Stimulated activated naive CD8-positive, alpha-beta T cell treated with anti-CD3 and anti-CD28 coated beads, Interleukin-15, Interleukin-2, amounts not matched to agents 100 ng/mL and 50 ng/mL, for 24 hours (primary cell): Measurements from ENCODE around the gene TPRA1.

Experiments used
- H3K27ac Mint-ChIP-seq: one replicate; pipeline ENCODE4 v1.8.0; 2021; ENCODE audit warnings: mild to moderate bottlenecking, mixed read lengths
- H3K27me3 Mint-ChIP-seq: one replicate; pipeline ENCODE4 v1.8.0; 2021; ENCODE audit warnings: mixed read lengths
- H3K36me3 Mint-ChIP-seq: one replicate; pipeline ENCODE4 v1.8.0; 2021; ENCODE audit warnings: low read depth, mixed read lengths
- H3K4me1 Mint-ChIP-seq: one replicate; pipeline ENCODE4 v1.8.0; 2021; ENCODE audit warnings: low read depth, mixed read lengths
- H3K4me3 Mint-ChIP-seq: one replicate; pipeline ENCODE4 v1.8.0; 2021; ENCODE audit warnings: mild to moderate bottlenecking, mixed read lengths
- H3K9me3 Mint-ChIP-seq: one replicate; pipeline ENCODE4 v1.8.0; 2021; ENCODE audit warnings: mixed read lengths

The TPRA1 gene

DNA sequence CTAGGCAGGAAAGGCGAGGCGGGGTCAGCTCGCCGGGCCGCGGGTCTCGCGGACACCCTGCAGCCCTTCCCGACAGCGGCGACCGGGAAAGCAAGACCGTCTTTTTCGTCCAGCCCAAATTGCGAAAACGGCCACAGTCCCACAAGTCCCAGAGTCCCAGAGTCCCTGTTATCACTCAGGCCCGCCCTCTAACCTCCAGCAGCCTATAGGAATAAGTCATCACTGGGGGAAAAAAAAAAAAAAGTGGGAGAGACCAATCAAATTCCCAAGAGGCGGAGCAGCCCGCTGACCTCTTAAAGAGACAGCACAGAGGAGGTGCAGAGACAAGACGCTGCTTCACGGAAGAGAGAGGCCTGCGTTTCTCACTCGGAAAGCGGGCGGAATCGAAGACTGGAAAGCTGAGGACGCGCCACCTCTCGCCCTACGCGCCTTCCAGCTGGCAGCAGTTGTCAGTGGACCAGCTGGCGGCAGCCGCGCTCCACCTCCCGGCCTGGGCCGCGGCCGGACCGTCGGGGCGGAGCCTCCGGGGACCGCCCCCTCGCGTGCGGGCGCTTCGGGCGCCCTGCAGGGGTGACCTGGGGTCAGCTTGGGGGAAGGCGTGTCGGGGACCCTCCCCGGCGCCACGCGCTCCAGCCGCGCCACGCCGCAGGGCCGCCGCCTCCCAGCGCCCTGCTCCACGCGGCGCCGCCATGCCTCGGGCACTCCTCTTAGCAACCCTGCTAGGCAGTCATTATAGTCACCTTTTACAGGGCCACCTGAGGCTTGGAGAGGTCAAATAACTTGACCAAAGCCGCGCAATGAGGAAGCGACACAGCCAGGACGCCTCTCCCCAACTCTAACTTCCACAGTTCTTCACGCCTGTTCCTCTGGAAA, at the start of gene TPRA1:
TPRA1 (minus strand) TSS at position 141 of the 873 bp plus-strand sequence. CDS start 10,587 bp downstream, outside the sequence.
- Mint-ChIP-seq H3K4me3 (peak within 1 kb of the TSS; percentile 93), H3K36me3 (no peaks in the 10 kb centered on the region), H3K27ac (peak within 1 kb of the TSS; percentile 96)

DNA sequence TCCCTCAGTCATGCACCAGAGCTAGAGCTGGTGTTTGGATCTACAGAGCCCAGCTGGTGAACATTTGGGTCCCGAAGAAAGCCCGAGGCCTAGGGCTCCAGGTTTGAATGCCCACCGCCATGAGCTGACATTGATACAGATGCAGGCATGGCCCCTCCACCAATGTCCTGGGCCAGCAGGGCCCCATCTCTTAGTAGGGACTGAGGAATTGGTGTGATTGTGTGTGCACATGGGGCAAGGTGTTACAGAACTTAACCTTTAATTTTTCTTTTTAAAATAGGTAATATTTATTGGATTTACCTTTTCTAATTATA, 49.5 kb upstream of the TPRA1 start:
- Mint-ChIP-seq H3K36me3 (no peaks in the 10 kb centered on the region), H3K9me3 (no peaks in the 10 kb centered on the region), H3K27me3 (peaks cover under 1% of the 10 kb centered on the region), H3K27ac (no peak overlapping the region), H3K4me1 (peaks cover 6% of the 10 kb centered on the region), H3K4me3 (no peak overlapping the region)

More for the DNA sequence above, at the start of gene TPRA1:
- Mint-ChIP-seq H3K27me3 (no peaks in the 10 kb centered on the region), H3K4me1 (peaks cover 28% of the 10 kb centered on the region), H3K9me3 (no peaks in the 10 kb centered on the region)

DNA sequence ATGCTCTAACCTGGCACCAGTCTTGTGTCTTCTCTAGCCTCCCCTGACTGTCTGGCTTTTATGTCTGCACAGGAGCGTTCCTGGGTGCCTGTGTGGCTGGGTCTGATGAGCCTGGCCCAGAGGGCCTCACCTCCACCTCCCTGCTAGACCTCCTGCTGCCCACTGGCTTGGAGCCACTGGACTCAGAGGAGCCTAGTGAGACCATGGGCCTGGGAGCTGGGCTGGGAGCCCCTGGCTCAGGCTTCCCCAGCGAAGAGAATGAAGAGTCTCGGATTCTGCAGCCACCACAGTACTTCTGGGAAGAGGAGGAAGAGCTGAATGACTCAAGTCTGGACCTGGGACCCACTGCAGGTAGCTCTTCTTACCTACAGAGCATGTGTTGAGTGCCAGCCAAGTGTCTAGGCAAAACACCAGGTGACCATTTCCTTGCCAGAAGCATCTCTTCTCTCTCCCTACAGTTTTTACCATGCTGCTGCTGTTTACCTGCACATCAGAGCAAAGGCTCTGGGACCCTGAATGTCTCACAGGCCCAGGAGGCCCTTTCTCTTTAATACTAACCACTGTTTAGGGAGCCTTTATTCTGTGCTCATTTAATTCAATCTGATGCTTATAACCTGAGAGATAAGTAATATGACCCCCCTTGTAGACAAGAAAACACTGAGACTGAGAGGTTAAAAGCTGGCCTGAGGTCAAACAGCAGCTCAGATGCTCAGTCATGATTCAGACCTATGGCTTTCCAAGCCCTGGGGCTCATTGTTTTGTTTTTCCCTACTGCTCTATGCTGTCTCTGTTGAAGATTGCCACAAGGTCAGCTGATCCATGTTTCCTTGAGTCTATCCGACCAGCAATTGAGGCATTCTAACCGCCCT, 48.9 kb upstream of the TPRA1 start:
- H3K36me3 Mint-ChIP-seq: no peaks in the 10 kb centered on the region
- no peak overlapping the region for H3K4me3 Mint-ChIP-seq
- no peak overlapping the region for H3K27ac Mint-ChIP-seq
- H3K9me3 Mint-ChIP-seq: no peaks in the 10 kb centered on the region
- H3K27me3 Mint-ChIP-seq: peaks cover 3% of the 10 kb centered on the region
- peaks cover 6% of the 10 kb centered on the region for H3K4me1 Mint-ChIP-seq

DNA sequence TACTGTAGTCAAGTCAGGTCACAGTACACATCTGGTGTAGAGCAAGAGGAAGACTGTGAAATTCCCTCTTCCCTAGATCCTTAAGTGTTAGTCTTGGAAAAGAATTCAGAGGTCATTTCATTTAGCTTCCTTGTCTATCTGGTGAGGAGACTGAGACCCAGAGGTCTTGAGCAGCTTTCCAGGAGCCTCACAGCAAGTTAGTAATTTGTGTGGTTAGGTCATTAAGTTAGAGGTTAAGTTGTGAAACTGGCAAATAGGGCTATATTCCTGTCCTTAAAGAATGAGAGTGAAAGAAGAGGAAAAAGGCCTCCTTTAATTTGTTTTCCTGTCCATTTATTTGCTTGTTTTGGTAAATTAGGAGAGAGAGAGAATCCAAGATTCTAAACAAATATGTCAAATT, 47.4 kb upstream of the TPRA1 start:
- H3K9me3 Mint-ChIP-seq: no peaks in the 10 kb centered on the region
- H3K36me3 Mint-ChIP-seq: no peaks in the 10 kb centered on the region
- no peak overlapping the region for H3K27ac Mint-ChIP-seq
- H3K4me3 Mint-ChIP-seq: no peak overlapping the region
- peaks cover 3% of the 10 kb centered on the region for H3K27me3 Mint-ChIP-seq
- H3K4me1 Mint-ChIP-seq: peaks cover 6% of the 10 kb centered on the region

DNA sequence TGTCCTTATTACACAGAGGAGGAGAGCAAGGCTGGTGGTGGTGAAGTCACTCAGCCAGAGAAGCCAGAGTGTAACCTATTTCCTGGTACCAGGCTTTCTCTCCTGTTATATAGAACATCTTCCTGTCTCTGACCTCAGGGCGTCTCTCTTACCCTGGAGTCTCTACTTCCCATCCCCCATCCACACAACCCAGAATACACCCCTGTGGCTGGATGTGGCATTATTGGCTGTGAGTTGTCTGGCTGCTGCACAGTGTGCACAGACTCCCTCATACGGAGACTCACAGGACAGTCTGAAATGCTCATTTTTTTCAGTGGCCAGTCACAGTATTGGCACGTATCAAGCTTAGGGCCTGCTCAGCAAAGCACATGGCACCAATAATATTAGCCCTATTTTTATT, 47.0 kb upstream of the TPRA1 start:
- H3K4me1 Mint-ChIP-seq: peaks cover 6% of the 10 kb centered on the region
- no peak overlapping the region for H3K4me3 Mint-ChIP-seq
- H3K27me3 Mint-ChIP-seq: peaks cover 3% of the 10 kb centered on the region
- H3K27ac Mint-ChIP-seq: peak overlapping the region; percentile 26
- no peaks in the 10 kb centered on the region for H3K9me3 Mint-ChIP-seq
- H3K36me3 Mint-ChIP-seq: no peaks in the 10 kb centered on the region

DNA sequence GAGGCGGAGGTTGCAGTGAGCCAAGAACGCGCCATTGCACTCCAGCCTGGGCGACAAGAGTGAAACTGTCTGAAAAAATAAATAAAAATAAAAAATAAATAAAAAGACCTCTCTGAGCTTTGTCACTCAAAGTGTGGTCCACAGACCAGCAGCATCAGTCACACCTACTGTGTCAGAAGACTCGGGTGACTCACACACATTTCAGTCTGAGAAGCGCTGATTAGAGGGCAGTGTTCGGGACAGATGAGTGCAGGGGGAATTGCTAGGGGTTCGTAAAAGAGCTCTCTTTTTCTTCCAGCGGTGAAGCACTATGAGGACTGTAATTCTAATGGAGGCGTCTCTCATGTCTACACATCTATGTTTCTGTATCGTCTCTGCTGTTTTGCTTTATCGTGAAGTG, 44.1 kb upstream of the TPRA1 start:
- Mint-ChIP-seq H3K27ac (no peak overlapping the region), H3K36me3 (no peaks in the 10 kb centered on the region), H3K27me3 (peaks cover 23% of the 10 kb centered on the region), H3K4me3 (no peak overlapping the region), H3K9me3 (no peaks in the 10 kb centered on the region), H3K4me1 (peaks cover 14% of the 10 kb centered on the region)

DNA sequence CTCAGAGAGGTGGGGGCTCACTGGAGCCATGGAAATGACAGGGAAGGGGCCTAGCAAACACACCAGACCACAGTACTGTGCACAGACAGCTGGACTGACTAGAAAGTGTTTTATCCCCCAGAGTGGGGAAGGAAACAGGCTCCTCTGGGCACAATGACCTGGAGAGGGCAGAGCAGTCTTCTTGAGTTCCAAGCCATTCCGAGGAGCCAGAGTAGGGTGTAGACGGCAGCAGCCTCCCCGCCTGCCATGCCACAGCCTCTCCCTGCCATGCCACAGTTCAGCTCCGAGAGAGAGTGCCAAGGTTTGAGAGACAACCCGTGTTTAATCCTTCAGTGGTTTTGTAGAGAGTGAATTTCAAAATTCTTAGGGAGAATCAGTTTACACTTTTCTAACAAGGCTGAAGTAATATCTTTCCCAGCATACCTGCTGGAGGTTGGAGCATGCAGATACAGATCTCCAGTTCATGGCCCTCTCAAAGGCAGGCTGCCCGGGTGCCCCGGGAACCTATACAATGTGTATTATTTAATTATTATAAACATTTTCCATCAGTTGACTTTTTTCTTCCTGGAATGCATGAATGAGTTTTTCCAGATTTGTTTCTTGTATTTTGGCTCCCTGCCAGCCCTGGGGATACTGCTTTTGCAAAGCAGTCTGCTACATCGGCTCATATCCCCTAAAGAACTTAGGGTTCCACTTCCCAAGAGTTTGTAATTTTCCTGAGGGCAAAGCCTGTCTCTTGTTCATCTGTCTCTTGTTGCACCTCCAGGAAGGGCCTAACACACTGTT, 41.7 kb upstream of the TPRA1 start:
- no peaks in the 10 kb centered on the region for H3K36me3 Mint-ChIP-seq
- no peak overlapping the region for H3K27ac Mint-ChIP-seq

DNA sequence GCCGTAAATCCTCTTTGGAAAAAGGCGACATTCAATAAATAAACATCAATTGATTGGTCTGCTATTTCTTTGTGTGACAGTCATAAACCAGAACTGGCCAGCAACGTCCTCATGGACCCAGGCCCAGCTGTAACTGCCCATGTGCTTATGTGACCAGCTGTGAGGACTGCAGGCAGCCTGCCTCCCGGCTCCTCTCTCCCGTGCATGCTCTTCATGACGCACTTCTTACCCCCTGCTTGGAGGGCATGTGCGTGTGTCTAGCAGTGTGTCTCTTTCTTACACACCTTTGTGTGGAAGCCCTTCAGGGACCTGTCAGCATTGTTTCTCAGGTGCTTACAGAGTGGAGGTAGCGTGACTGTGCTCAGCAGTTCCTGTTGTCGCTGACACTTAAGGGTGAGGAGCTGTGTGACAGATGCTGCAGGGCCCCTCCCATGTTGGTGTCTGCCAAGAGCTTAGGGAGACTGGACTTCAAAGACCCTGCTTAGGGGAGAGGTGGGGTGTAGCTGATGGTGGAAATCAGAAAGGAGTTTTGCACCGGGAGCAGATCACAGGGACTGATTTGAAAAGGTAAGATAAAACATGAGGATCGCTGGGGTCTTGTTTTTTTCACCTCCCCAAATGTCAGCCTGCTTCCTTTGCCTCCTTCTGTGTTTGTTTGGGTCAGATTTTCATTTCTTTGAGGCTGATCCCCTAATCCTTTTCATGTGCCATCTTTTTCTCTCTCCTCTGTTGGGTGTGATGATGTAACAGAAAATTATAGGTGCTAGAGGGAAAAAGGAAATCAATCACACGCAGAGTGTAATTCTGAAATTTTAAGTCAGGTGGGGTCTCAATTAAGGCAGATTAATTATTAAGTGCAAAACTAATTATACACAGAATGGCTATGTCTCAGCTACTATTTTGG, 40.5 kb upstream of the TPRA1 start:
- no peak overlapping the region for H3K4me3 Mint-ChIP-seq
- peaks cover 42% of the 10 kb centered on the region for H3K27me3 Mint-ChIP-seq
- H3K27ac Mint-ChIP-seq: no peak overlapping the region
- H3K36me3 Mint-ChIP-seq: no peaks in the 10 kb centered on the region
- H3K4me1 Mint-ChIP-seq: peaks cover 27% of the 10 kb centered on the region
- H3K9me3 Mint-ChIP-seq: no peaks in the 10 kb centered on the region

More for the DNA sequence above, 41.7 kb upstream of the TPRA1 start:
- peaks cover 41% of the 10 kb centered on the region for H3K27me3 Mint-ChIP-seq
- no peak overlapping the region for H3K4me3 Mint-ChIP-seq
- H3K4me1 Mint-ChIP-seq: peaks cover 17% of the 10 kb centered on the region
- no peaks in the 10 kb centered on the region for H3K9me3 Mint-ChIP-seq

DNA sequence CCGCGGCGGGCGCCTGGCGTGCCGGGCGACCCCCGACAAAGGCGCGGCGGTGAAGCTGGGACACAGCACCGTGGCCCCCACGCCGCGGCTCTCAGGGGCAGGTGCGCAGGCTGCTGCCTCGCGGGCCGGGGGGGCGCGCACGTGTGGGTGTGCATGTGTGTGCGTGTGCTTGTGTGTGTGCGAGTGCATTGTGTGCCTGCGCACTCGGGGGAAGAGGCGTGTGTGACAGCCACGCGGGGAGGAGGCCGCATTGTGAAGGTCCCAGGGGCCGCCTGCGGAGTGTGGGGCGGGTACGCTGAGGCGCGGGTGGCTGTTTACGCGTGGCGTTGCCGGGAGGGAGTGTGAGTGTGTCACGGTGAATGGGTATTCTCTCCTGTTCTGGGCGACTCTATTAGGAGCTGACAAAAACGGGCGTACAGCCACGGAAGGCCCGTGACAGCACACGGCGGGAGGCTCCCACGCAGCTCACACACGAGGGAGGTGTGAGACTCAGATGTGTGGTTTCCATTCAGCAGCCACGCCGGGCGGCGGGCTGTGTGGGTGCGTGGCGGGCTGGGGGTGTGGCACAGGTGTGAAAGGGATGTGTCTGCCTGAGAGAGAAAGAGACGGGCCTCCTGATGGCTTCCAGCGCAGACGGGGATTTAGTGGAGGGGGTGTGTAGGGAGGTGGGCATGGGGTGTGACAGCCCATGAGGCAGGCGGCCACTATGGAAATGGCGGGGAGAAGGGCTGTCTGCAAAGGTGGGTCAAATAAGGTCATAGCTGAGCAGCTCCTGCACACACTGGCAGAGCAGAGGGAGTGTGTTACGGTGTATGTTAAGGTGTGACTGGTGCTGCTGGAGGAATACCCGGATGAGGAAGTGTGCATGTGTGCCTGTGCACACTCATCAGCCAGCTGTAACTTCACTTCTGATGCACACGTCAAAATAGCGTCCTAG, 39.2 kb upstream of the TPRA1 start:
- Mint-ChIP-seq H3K4me3 (peak overlapping the region; percentile 74), H3K27me3 (peaks cover 39% of the 10 kb centered on the region), H3K36me3 (no peaks in the 10 kb centered on the region), H3K4me1 (peaks cover 30% of the 10 kb centered on the region), H3K27ac (peak overlapping the region; percentile 13), H3K9me3 (no peaks in the 10 kb centered on the region)

DNA sequence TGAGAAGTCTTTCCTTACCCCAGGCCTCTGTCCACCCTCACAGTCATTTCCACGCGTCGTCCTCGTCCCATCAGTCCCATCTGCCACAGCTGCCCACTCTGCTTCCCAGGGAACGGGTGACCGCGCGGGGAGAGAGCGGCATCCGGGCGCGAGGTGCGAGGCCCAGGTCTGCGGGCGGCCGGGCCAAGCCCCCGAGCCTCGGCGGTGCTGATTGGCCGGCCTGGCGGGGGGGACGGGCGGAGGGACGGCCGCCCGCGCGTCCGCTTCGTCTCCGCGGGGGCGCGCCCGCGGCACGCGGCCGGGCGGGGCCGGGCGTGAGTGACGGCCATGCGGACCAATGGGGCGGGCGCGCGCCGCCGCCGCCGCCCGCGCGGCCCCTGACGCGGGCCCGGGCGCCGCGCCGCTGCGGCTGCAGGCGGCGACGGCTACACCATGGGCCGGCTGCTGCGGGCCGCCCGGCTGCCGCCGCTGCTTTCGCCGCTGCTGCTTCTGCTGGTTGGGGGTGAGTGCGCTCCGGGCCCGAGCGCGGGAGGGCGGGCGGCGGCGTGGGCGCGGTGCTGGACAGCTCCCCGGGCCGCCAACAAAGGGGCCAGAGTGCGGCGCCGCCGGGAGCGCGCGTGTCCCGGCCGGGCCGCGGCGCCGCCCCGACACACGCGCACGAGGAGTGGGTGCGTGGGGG, 38.4 kb upstream of the TPRA1 start, which contains the start of gene PODXL2:
PODXL2 (plus strand) TSS at position 398 of the 679 bp plus-strand sequence; CDS start at position 433, 35 bp downstream.
- peaks cover 39% of the 10 kb centered on the region for H3K27me3 Mint-ChIP-seq

DNA sequence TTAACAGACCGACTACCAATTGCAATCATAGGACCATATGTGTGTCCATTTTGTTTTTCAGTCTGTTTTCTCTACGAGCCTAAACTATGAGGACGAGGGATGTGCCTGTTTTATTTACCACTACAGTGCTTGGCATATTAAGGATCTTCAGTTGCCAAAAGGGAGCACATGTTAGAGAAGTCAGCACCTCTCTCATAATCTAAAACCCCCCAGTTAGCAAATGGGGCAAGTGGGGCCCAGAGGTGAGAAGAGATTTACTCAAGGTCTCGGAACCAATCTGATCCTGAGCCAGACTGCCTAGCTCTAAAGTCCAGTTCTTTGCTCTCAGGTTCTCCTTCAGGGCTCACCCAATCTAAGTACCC, 37.9 kb upstream of the TPRA1 start:
- peaks cover 30% of the 10 kb centered on the region for H3K4me1 Mint-ChIP-seq
- no peaks in the 10 kb centered on the region for H3K36me3 Mint-ChIP-seq
- no peaks in the 10 kb centered on the region for H3K9me3 Mint-ChIP-seq
- peak overlapping the region; percentile 64 for H3K4me3 Mint-ChIP-seq
- H3K27ac Mint-ChIP-seq: no peak overlapping the region
- H3K27me3 Mint-ChIP-seq: peaks cover 39% of the 10 kb centered on the region

More for the DNA sequence above, 38.4 kb upstream of the TPRA1 start, which contains the start of gene PODXL2:
- no peaks in the 10 kb centered on the region for H3K36me3 Mint-ChIP-seq
- peak within 1 kb of the TSS; percentile 13 for H3K27ac Mint-ChIP-seq
- peak within 1 kb of the TSS; percentile 74 for H3K4me3 Mint-ChIP-seq
- H3K4me1 Mint-ChIP-seq: peaks cover 30% of the 10 kb centered on the region
- H3K9me3 Mint-ChIP-seq: no peaks in the 10 kb centered on the region

DNA sequence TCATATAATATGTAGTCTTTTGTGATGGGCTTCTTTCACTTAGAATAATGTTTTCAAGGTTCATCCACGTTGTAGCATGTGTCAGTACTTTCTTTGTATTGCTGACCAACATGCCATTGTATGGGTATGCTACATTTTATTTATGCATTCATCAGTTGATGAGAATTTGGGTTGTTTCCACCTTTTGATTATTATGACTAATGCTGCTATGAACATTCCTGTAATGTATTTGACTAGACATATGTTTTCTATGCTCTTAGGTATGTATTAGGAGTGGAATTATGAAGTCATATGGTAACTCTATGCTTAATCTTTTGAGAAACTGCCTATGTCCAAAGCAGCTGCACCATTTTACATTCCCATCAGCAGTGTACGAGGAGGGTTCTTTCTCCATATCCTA, 35.3 kb upstream of the TPRA1 start:
- no peak overlapping the region for H3K4me3 Mint-ChIP-seq
- H3K27me3 Mint-ChIP-seq: peaks cover 29% of the 10 kb centered on the region
- peaks cover 30% of the 10 kb centered on the region for H3K4me1 Mint-ChIP-seq
- no peaks in the 10 kb centered on the region for H3K9me3 Mint-ChIP-seq
- H3K36me3 Mint-ChIP-seq: peaks cover 18% of the 10 kb centered on the region
- H3K27ac Mint-ChIP-seq: no peak overlapping the region
